ENCODE measurements around the gene CARD11.

DNA sequence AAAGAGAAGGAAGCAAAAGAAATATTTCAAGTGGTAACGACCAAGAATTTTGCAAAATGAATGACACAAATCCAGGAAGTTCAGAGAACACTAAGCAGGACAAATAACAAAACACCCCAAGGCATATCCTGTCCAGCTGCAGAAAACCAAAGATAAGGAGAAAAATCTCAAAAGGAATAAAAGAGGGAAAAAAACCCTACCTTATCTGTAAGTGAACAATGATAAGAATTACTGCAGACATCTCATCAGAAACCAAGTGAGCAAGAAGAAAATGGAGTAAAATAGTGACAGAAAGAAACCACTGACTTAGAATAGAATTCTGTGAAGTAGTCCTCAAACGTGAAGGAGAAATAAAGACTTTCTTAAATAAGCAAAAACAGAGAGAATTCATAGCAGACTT is 21.8 kb downstream of the CARD11 start:
- no peak for TF ChIP-seq POLR2A (IDR thresholded peaks at IDR 0.05)
- TF ChIP-seq, protein P1, sequence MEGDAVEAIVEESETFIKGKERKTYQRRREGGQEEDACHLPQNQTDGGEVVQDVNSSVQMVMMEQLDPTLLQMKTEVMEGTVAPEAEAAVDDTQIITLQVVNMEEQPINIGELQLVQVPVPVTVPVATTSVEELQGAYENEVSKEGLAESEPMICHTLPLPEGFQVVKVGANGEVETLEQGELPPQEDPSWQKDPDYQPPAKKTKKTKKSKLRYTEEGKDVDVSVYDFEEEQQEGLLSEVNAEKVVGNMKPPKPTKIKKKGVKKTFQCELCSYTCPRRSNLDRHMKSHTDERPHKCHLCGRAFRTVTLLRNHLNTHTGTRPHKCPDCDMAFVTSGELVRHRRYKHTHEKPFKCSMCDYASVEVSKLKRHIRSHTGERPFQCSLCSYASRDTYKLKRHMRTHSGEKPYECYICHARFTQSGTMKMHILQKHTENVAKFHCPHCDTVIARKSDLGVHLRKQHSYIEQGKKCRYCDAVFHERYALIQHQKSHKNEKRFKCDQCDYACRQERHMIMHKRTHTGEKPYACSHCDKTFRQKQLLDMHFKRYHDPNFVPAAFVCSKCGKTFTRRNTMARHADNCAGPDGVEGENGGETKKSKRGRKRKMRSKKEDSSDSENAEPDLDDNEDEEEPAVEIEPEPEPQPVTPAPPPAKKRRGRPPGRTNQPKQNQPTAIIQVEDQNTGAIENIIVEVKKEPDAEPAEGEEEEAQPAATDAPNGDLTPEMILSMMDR (IDR thresholded peaks at IDR 0.05) = no peak

All from testis (tissue), 2 donors.